IMR-90 (cell line): ENCODE measurements around the gene CHRNA1. TPM values are rescaled to one million over a fixed set of nuclear protein-coding genes. Genes with fewer than 3 reads are reported as not detected.

Source experiments
- ATAC-seq: fragments of 200-7000 bp; cut with Tn5 transposase; 2 replicates; pipeline ENCODE4 v1.9.1; 2020; ENCODE audit warnings: low read depth, mild to moderate bottlenecking, moderate library complexity
- BruUV-seq: library from RNA; stranded (reverse); fragments of 400-500 nt; replicated peaks from 2 replicates; lab custom pipeline; 2021; lab: Mats Ljungman, UMichigan
- CTCF ChIA-PET: fragments of 300-600 bp; formaldehyde crosslinking; extraction: SDS; loops from one replicate; lab custom pipeline; 2021; ENCODE audit warnings: antibody characterized with exemption; lab: Yijun Ruan, JAX
- POLR2A ChIA-PET: fragments of 300-600 bp; sonication (Branson Sonifier 250); formaldehyde crosslinking; loops from one replicate; lab custom pipeline; 2022; ENCODE audit warnings: antibody characterized with exemption; ENCODE audit not compliant: unreplicated experiment; lab: Charles Lee
- DNase-seq: peaks from one replicate; pipeline ENCODE4 v3.0.0; 2013
- H2AFZ ChIP-seq: replicated peaks from 2 replicates; pipeline ENCODE3; 2013; ENCODE audit warnings: low read length, mild to moderate bottlenecking; ENCODE audit not compliant: poor library complexity
- H2AK5ac ChIP-seq: 2 replicates; pipeline ENCODE4 v1.6.1; 2013; ENCODE audit warnings: low read depth, low read length, inconsistent platforms
- H2AK9ac ChIP-seq: replicated peaks from 2 replicates; pipeline ENCODE3; 2013; ENCODE audit warnings: mild to moderate bottlenecking, low read depth, low read length, moderate library complexity; ENCODE audit not compliant: poor library complexity
- H2BK120ac ChIP-seq: 2 replicates; pipeline ENCODE4 v1.6.1; 2013; ENCODE audit warnings: low read depth, low read length, inconsistent platforms
- H2BK15ac ChIP-seq: 3 replicates; pipeline ENCODE4 v1.6.1; 2013; ENCODE audit warnings: low read depth, low read length, inconsistent platforms
- H2BK20ac ChIP-seq: 2 replicates; pipeline ENCODE4 v1.6.1; 2013; ENCODE audit warnings: low read depth, mild to moderate bottlenecking, inconsistent platforms, low read length, moderate library complexity
- H2BK5ac ChIP-seq: 2 replicates; pipeline ENCODE4 v1.6.1; 2013; ENCODE audit warnings: mild to moderate bottlenecking, low read depth, low read length, inconsistent platforms; ENCODE audit not compliant: poor library complexity, severe bottlenecking
- H3K14ac ChIP-seq: replicated peaks from 2 replicates; pipeline ENCODE4 v1.6.1; 2013; ENCODE audit warnings: low read depth, low read length, inconsistent platforms
- H3K18ac ChIP-seq: 2 replicates; pipeline ENCODE4 v1.6.1; 2013; ENCODE audit warnings: low read depth, low read length, control low read depth
- H3K23ac ChIP-seq: 2 replicates; pipeline ENCODE4 v1.6.1; 2013; ENCODE audit warnings: low read depth, low read length, inconsistent platforms
- H3K27ac ChIP-seq: 2 replicates; pipeline ENCODE4 v1.5.1; 2013; ENCODE audit warnings: mild to moderate bottlenecking, control low read depth, low read length; ENCODE audit not compliant: insufficient read depth
- H3K27me3 ChIP-seq: 2 replicates; pipeline ENCODE4 v1.6.1; 2013; ENCODE audit warnings: low read length; ENCODE audit not compliant: control insufficient read depth, insufficient read depth
- H3K36me3 ChIP-seq: 2 replicates; pipeline ENCODE4 v1.6.1; 2013; ENCODE audit warnings: low read length, mixed read lengths; ENCODE audit not compliant: control insufficient read depth, insufficient read depth
- H3K4ac ChIP-seq: 2 replicates; pipeline ENCODE4 v1.6.1; 2013; ENCODE audit warnings: low read depth, low read length, inconsistent platforms
- H3K4me1 ChIP-seq: 2 replicates; pipeline ENCODE4 v1.6.1; 2013; ENCODE audit warnings: low read length, mixed read lengths; ENCODE audit not compliant: control insufficient read depth, insufficient read depth
- H3K4me2 ChIP-seq: 2 replicates; pipeline ENCODE4 v1.6.1; 2013; ENCODE audit warnings: low read depth, mild to moderate bottlenecking, control low read depth, low read length, moderate library complexity
- H3K4me3 ChIP-seq: 2 replicates; pipeline ENCODE4 v1.5.1; 2013; ENCODE audit warnings: low read depth, mild to moderate bottlenecking, control low read depth, low read length, moderate library complexity; ENCODE audit not compliant: insufficient read depth
- H3K56ac ChIP-seq: 2 replicates; pipeline ENCODE4 v1.6.1; 2013; ENCODE audit warnings: low read length, inconsistent platforms; ENCODE audit not compliant: insufficient read depth; ENCODE audit errors: extremely low read depth
- H3K79me1 ChIP-seq, 2 experiments: 2 replicates each; pipeline ENCODE4 v1.6.1; 2013; ENCODE audit warnings: low read length in 2 of 2, inconsistent platforms in 1 of 2, low read depth in 1 of 2
- H3K9ac ChIP-seq: 2 replicates; pipeline ENCODE4 v1.6.1; 2013; ENCODE audit warnings: low read depth, low read length, control low read depth
- H3K9me1 ChIP-seq: 2 replicates; pipeline ENCODE4 v1.6.1; 2013; ENCODE audit warnings: low read length, inconsistent platforms; ENCODE audit not compliant: insufficient read depth
- H3K9me3 ChIP-seq: 2 replicates; pipeline ENCODE4 v1.6.1; 2013; ENCODE audit warnings: low read length; ENCODE audit not compliant: control insufficient read depth, insufficient read depth
- H4K20me1 ChIP-seq: 2 replicates; pipeline ENCODE4 v1.6.1; 2013; ENCODE audit warnings: low read length, inconsistent platforms; ENCODE audit not compliant: insufficient read depth
- H4K5ac ChIP-seq: 2 replicates; pipeline ENCODE4 v1.6.1; 2013; ENCODE audit warnings: mild to moderate bottlenecking, low read depth, low read length, control low read depth
- H4K8ac ChIP-seq, 2 experiments: 2 replicates each; pipeline ENCODE4 v1.6.1; 2013; ENCODE audit warnings: low read depth in 2 of 2, low read length in 2 of 2, control low read depth in 1 of 2, inconsistent platforms in 1 of 2
- H4K91ac ChIP-seq: 2 replicates; pipeline ENCODE4 v1.6.1; 2013; ENCODE audit warnings: low read depth, low read length, inconsistent platforms; ENCODE audit not compliant: insufficient read depth
- BHLHE40 ChIP-seq: fragments of 150-350 bp; IDR thresholded peaks from 2 replicates; pipeline ENCODE4 v1.6.1; 2016; ENCODE audit warnings: mild to moderate bottlenecking, low read depth, low read length
- CEBPB ChIP-seq: IDR thresholded peaks from 2 replicates; pipeline ENCODE4 v1.6.1; 2012; ENCODE audit warnings: low read depth, low read length, improper control_type of control experiment
- CHD1 ChIP-seq: IDR thresholded peaks from 2 replicates; pipeline ENCODE4 v1.6.1; 2012; ENCODE audit warnings: low read depth, low read length, improper control_type of control experiment
- FOS ChIP-seq: fragments of 150-350 bp; IDR thresholded peaks from 2 replicates; pipeline ENCODE4 v1.6.1; 2016; ENCODE audit warnings: low read depth, low read length
- MAFK ChIP-seq: IDR thresholded peaks from 2 replicates; pipeline ENCODE4 v1.6.1; 2012; ENCODE audit warnings: low read depth, low read length, improper control_type of control experiment
- MAZ ChIP-seq: IDR thresholded peaks from 2 replicates; pipeline ENCODE4 v1.6.1; 2012; ENCODE audit warnings: low read depth, mild to moderate bottlenecking, low read length, improper control_type of control experiment, moderate library complexity, borderline replicate concordance
- MXI1 ChIP-seq: IDR thresholded peaks from 2 replicates; pipeline ENCODE4 v1.6.1; 2012; ENCODE audit warnings: low read depth, mild to moderate bottlenecking, low read length, moderate library complexity, borderline replicate concordance
- POLR2A ChIP-seq: IDR thresholded peaks from 2 replicates; pipeline ENCODE4 v1.6.1; 2012; ENCODE audit warnings: mild to moderate bottlenecking, low read depth, low read length
- RAD21 ChIP-seq: IDR thresholded peaks from 2 replicates; pipeline ENCODE4 v1.6.1; 2012; ENCODE audit warnings: low read length, improper control_type of control experiment
- RCOR1 ChIP-seq: IDR thresholded peaks from 2 replicates; pipeline ENCODE4 v1.6.1; 2012; ENCODE audit warnings: mild to moderate bottlenecking, low read length, improper control_type of control experiment; ENCODE audit not compliant: insufficient replicate concordance
- RFX5 ChIP-seq: IDR thresholded peaks from 2 replicates; pipeline ENCODE4 v1.8.0; 2012; ENCODE audit warnings: low read depth, mild to moderate bottlenecking, low read length, moderate library complexity
- SMC3 ChIP-seq: fragments of 150-350 bp; IDR thresholded peaks from 2 replicates; pipeline ENCODE4 v1.6.1; 2016; ENCODE audit warnings: low read depth, mild to moderate bottlenecking, antibody characterized with exemption, low read length, moderate library complexity
- WGBS, 2 experiments: methylation state at CpG; one replicate each; pipeline versions ENCODE4 v1.1.5 to v1.1.7; 2013; ENCODE audit warnings: missing lambda C conversion rate in 2 of 2; ENCODE audit not compliant: insufficient read length in 1 of 2; ENCODE audit errors: extremely low coverage in 2 of 2; 5-methylcytosine and 5-hydroxymethylcytosine counted together
- dilution Hi-C: fragments of 300-500 bp; cut with HindIII; formaldehyde crosslinking; loops from one replicate; pipeline ENCODE4 v1.14.3; 2018; ENCODE audit warnings: low sequenced_read_pairs; ENCODE audit not compliant: unreplicated experiment
- in situ Hi-C: fragments of 300-500 bp; cut with MboI; formaldehyde crosslinking; loops from 3 replicates; pipeline ENCODE4 v1.14.3; 2019; ENCODE audit warnings: low sequenced_read_pairs, inconsistent platforms, mixed read lengths
- intact Hi-C: fragments of 100-400 bp; cut with micrococcal nuclease; formaldehyde crosslinking; loops from 2 replicates; pipeline ENCODE4 v1.10.0; 2022
- polyA plus RNA-seq, 3 experiments: library from polyadenylated mRNA; depleted of rRNA; stranded (reverse); fragments of >200 nt; gene quantifications; 2 replicates each; pipeline ENCODE4 v1.2.3, GENCODE V29; 2012; ENCODE audit warnings: low replicate concordance in 1 of 3
- total RNA-seq: library from RNA; depleted of rRNA; stranded (reverse); fragments of >200 nt; gene quantifications from 2 replicates; pipeline ENCODE4 v1.2.3, GENCODE V29; 2012
- TF ChIP-seq, protein P1 (sequence below): fragments of 150-350 bp; IDR thresholded peaks from 2 replicates; pipeline ENCODE4 v1.6.1; 2016; ENCODE audit warnings: low read depth, mild to moderate bottlenecking, low read length, moderate library complexity, borderline replicate concordance
- TF ChIP-seq, protein P2 (sequence below): fragments of 150-350 bp; IDR thresholded peaks from 2 replicates; pipeline ENCODE4 v1.6.1; 2017; ENCODE audit warnings: mild to moderate bottlenecking, antibody characterized with exemption, low read length, low read depth

The CHRNA1 gene
- total and polyA plus RNA-seq, 2 of the 4 experiments (the other 2 are of a cell fraction) = 0.75 to 0.90 TPM

DNA sequence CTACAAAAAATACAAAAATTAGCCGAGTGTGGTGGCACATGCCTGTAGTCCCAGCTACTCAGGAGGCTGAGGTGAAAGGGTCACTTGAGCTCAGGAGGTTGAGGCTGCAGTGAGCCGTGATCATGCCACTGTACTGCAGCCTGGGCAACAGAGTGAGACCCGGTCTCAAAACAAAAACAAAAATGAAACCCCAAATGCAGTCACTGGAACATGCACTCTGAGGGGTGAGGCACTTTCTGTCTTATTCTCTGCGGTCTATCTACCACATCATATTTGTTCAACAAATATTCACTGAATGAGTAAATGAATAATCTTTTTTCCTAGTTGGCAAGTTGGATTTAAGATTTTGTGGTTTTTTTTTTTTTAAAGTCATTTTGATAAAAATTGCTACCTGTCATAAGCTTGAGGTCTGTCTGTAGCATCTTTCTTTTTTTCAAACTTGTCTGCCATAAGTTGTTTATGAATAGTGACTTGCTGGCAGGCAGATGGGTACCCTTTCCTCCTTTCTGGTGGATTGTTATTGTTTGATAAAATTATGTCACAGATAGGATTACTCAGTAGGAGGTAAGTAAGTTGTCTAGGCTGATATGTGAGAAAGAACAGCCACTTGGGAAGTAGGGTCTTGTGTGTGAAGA, 11.8 kb downstream of the CHRNA1 start (continued):
- TF ChIP-seq SMC3 = no peak

DNA sequence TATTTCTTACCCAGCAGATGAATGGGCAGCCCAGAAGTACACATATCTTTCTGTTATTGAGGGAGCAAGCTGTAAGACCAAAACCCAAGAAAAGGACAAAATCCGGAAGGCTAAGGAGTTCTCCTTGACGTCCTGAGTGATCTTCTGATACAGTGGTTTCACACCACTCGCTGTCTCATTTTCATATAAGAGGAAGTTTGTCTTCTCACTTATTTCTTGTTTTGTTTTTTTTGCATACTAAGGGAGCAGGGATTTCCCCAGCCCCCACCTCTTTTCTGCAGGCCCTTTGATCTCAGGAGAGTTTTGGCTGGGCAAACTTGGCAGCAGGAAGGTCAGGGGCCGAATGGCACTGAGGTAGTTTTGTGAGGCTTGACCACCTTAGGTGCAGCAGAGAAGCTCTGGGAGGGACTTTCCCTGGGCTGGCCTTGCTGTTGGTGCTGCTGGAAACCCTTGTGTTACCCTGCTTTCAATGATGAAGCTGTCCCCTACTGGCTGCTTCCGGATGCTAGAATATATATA, 13.3 kb downstream of the CHRNA1 start:
- H3K9me3 ChIP-seq = no peaks in the 10 kb centered on the region
- TF ChIP-seq CHD1 (no peak), BHLHE40 (no peak), RAD21 (no peak), CEBPB (no peak), MAZ (no peak), MAFK (no peak), SMC3 (no peak), RCOR1 (no peak), POLR2A (no peak), RFX5 (no peak), FOS (no peak), MXI1 (no peak)
- TF ChIP-seq, protein P1, sequence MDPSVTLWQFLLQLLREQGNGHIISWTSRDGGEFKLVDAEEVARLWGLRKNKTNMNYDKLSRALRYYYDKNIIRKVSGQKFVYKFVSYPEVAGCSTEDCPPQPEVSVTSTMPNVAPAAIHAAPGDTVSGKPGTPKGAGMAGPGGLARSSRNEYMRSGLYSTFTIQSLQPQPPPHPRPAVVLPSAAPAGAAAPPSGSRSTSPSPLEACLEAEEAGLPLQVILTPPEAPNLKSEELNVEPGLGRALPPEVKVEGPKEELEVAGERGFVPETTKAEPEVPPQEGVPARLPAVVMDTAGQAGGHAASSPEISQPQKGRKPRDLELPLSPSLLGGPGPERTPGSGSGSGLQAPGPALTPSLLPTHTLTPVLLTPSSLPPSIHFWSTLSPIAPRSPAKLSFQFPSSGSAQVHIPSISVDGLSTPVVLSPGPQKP = no peak
- TF ChIP-seq, protein P2, sequence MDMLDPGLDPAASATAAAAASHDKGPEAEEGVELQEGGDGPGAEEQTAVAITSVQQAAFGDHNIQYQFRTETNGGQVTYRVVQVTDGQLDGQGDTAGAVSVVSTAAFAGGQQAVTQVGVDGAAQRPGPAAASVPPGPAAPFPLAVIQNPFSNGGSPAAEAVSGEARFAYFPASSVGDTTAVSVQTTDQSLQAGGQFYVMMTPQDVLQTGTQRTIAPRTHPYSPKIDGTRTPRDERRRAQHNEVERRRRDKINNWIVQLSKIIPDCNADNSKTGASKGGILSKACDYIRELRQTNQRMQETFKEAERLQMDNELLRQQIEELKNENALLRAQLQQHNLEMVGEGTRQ = no peak

More for the DNA sequence above, 13.3 kb downstream of the CHRNA1 start:
- peaks cover 9% of the 10 kb centered on the region; the same call in 1 of the 2 replicates for H3K9me1 ChIP-seq
- no peak overlapping the region for H2AFZ ChIP-seq
- ATAC-seq (no peak), DNase-seq (no peak)
- in situ Hi-C loops = no loop called here
- BruUV-seq = no TSS peak
- H4K5ac ChIP-seq = no peak overlapping the region
- H3K18ac ChIP-seq = no peak overlapping the region
- no peak overlapping the region for H3K4ac ChIP-seq
- dilution Hi-C loops = loop anchor here (25.0 kb wide), 1 partner anchor 236 kb away; no protein-coding TSS in a partner anchor
- H2BK15ac ChIP-seq = no peak overlapping the region
- H3K14ac ChIP-seq = no peak overlapping the region
- H3K36me3 ChIP-seq = no peaks in the 10 kb centered on the region
- 0 out of 2 replicates have a peak overlapping the region, but pooled peaks have one; percentile 37 for H2BK20ac ChIP-seq
- no peaks in the 10 kb centered on the region for H3K79me1 ChIP-seq
- peak overlapping the region; percentile 3 for H2AK9ac ChIP-seq
- CTCF ChIA-PET = no interaction called here
- peak overlapping the region; percentile 0; the same call in 1 of the 2 replicates for H2BK120ac ChIP-seq
- H3K4me3 ChIP-seq = no peak overlapping the region
- 100% methylated on average over 1 of the region's 5 CpGs; no CpG with 5 or more reads in 1 of the 2 experiments for WGBS, 2 experiments
- H3K23ac ChIP-seq = no peak overlapping the region
- no peaks in the 10 kb centered on the region; the same call in 1 of the 2 replicates for H3K4me1 ChIP-seq
- POLR2A ChIA-PET = no interaction called here
- H3K27me3 ChIP-seq = peaks cover under 1% of the 10 kb centered on the region
- H4K20me1 ChIP-seq = no peaks in the 10 kb centered on the region
- H2AK5ac ChIP-seq = no peak overlapping the region
- H3K27ac ChIP-seq = no peak overlapping the region
- H2BK5ac ChIP-seq = no peak overlapping the region
- no peak overlapping the region for H4K8ac ChIP-seq
- no peak overlapping the region for H3K56ac ChIP-seq
- no peak overlapping the region for H3K9ac ChIP-seq
- H3K4me2 ChIP-seq = no peak overlapping the region
- intact Hi-C loops = no loop called here
- no peak overlapping the region for H4K91ac ChIP-seq
